MG63 (cell line): ENCODE measurements around the gene LAMTOR2. TPM values are rescaled to one million over a fixed set of nuclear protein-coding genes. Genes with fewer than 3 reads are reported as not detected.
"Not testable (repeated sequence)": the region's sequence is repeated elsewhere in the genome, so short reads cannot be mapped to it uniquely, and the experiment has no call there.

ENCODE experiments used
- DNase-seq: peaks from one replicate; pipeline ENCODE4 v3.0.0-alpha.2; 2020
- H3K27me3 ChIP-seq: fragments of 250-450 bp; sonication (Bioruptor Pico); 2 replicates; pipeline ENCODE4 v1.5.1; 2020; ENCODE audit warnings: mild to moderate bottlenecking, moderate library complexity
- H3K36me3 ChIP-seq: fragments of 250-450 bp; sonication (Bioruptor Pico); 2 replicates; pipeline ENCODE4 v1.5.1; 2020; ENCODE audit warnings: mild to moderate bottlenecking, moderate library complexity
- H3K4me3 ChIP-seq: fragments of 250-450 bp; sonication (Bioruptor Pico); 2 replicates; pipeline ENCODE4 v1.5.1; 2020; ENCODE audit warnings: mild to moderate bottlenecking, moderate library complexity
- H3K9me3 ChIP-seq: fragments of 250-450 bp; sonication (Bioruptor Pico); 2 replicates; pipeline ENCODE4 v1.5.1; 2020; ENCODE audit warnings: mild to moderate bottlenecking, moderate library complexity
- total RNA-seq: library from RNA; depleted of rRNA; stranded (reverse); fragments of >200 nt; shearing (Covaris generic); gene quantifications from 2 replicates; pipeline ENCODE4 v1.2.3, GENCODE V29; 2014; ENCODE audit warnings: low replicate concordance

Gene LAMTOR2
- total RNA-seq, 1 experiment from 2014 or later, result 16.9 TPM

GRCh38 chr1:156069490-156070455 is 15.2 kb downstream of the LAMTOR2 start:
- no peak overlapping the region for H3K4me3 ChIP-seq
- peak; percentile 18 for DNase-seq
- no peaks in the 10 kb centered on the region for H3K27me3 ChIP-seq
- H3K36me3 ChIP-seq, result no peaks in the 10 kb centered on the region
- no peaks in the 10 kb centered on the region for H3K9me3 ChIP-seq

DNA sequence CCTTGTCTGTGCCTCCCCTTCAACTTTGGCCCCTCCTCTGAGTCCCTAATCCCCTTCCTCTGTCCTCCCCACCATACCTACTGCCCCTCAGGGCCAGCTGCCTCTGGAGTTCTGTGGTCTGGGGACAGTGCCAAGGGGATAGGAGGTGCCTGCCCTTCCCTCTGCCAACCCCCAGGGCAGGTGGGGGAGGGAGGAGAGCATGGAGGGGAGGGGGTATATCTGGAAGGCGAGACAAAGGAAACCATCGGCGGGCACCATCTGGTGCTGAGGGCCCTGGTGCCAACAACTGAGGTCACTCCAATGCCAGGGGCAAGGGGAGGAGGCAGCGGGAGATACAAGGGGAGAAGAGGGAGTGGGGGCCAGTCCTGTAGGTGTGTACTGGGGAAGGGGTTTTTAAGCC is 16.0 kb downstream of the LAMTOR2 start:
- Histone ChIP-seq H3K27me3 (no peaks in the 10 kb centered on the region), H3K4me3 (no peak overlapping the region), H3K9me3 (no peaks in the 10 kb centered on the region), H3K36me3 (peaks cover 4% of the 10 kb centered on the region; the same call in 1 of the 2 replicates)
- DNase-seq, result peak; percentile 37

DNA sequence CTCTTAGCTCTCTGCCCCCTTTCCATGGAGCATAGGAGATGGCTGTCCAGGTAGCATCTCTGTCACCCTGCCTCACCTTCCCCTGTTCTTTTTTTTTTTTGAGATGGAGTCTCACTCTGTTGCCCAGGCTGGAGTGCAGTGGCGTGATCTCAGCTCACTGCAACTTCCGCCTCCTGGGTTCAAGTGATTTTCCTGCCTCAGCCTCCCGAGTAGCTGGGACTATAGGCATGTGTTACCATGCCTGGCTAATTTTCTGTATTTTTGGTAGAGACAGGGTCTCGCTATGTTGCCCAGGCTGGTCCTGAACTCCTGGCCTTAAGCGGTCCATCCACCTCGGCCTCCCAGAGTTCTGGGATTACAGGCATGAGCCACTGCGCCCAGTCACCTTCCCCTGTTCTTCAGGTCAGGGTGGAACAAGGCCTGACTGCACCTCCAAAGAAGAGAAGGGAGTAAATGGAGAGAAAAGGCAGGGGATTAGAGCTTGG is 16.8 kb downstream of the LAMTOR2 start:
- not testable (repeated sequence) for H3K27me3 ChIP-seq, H3K36me3 ChIP-seq, DNase-seq, H3K9me3 ChIP-seq, H3K4me3 ChIP-seq

- H3K9me3 ChIP-seq, result no peaks in the 10 kb centered on the region
- no peak for DNase-seq
- peaks cover 8% of the 10 kb centered on the region; the same call in 1 of the 2 replicates for H3K36me3 ChIP-seq
- no peak overlapping the region for H3K4me3 ChIP-seq
- H3K27me3 ChIP-seq, result no peaks in the 10 kb centered on the region
Measured at GRCh38 chr1:156072251-156072650, 17.7 kb downstream of the LAMTOR2 start.

- Histone ChIP-seq H3K4me3 (no peak overlapping the region), H3K9me3 (no peaks in the 10 kb centered on the region), H3K27me3 (no peaks in the 10 kb centered on the region), H3K36me3 (peaks cover 9% of the 10 kb centered on the region; the same call in 1 of the 2 replicates)
- DNase-seq, result no peak
Measured at GRCh38 chr1:156073110-156073687, 18.6 kb downstream of the LAMTOR2 start.

DNA sequence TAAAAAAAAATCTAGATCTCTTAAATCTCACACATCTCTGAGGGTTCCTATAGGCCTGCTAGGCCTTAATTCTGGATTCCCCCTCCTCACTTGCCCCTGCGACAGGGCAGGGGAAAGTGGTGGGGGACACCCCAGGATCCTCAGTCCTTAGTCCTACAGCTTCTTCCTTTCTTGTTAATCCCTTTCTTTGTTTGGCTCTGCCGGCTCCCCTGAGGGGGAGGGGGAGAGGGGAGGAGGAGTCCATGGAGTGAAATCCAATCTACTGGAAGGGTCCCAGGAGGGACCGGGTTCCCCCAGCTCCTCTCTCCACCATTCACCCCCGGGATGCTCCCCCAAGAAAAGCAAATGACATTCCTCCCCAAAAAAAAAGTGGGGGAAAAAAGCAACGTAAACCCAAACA is 19.2 kb downstream of the LAMTOR2 start:
- Histone ChIP-seq H3K9me3 (no peaks in the 10 kb centered on the region), H3K27me3 (no peaks in the 10 kb centered on the region), H3K4me3 (no peak overlapping the region), H3K36me3 (peaks cover 9% of the 10 kb centered on the region; the same call in 1 of the 2 replicates)
- no peak for DNase-seq

- peaks cover 9% of the 10 kb centered on the region; the same call in 1 of the 2 replicates for H3K36me3 ChIP-seq
- H3K4me3 ChIP-seq, result no peak overlapping the region
- H3K9me3 ChIP-seq, result no peaks in the 10 kb centered on the region
- H3K27me3 ChIP-seq, result no peaks in the 10 kb centered on the region
- no peak for DNase-seq
Measured at GRCh38 chr1:156074661-156075060, 20.1 kb downstream of the LAMTOR2 start.

GRCh38 chr1:156075162-156075561 is 20.6 kb downstream of the LAMTOR2 start:
- H3K9me3 ChIP-seq, result no peaks in the 10 kb centered on the region
- peaks cover 9% of the 10 kb centered on the region; the same call in 1 of the 2 replicates for H3K36me3 ChIP-seq
- no peaks in the 10 kb centered on the region for H3K27me3 ChIP-seq
- no peak overlapping the region for H3K4me3 ChIP-seq
- no peak for DNase-seq

GRCh38 chr1:156075775-156076204 is 21.2 kb downstream of the LAMTOR2 start:
- Histone ChIP-seq H3K27me3 (no peaks in the 10 kb centered on the region), H3K9me3 (no peaks in the 10 kb centered on the region), H3K4me3 (no peak overlapping the region), H3K36me3 (peaks cover 9% of the 10 kb centered on the region; the same call in 1 of the 2 replicates)
- DNase-seq, result no peak

DNA sequence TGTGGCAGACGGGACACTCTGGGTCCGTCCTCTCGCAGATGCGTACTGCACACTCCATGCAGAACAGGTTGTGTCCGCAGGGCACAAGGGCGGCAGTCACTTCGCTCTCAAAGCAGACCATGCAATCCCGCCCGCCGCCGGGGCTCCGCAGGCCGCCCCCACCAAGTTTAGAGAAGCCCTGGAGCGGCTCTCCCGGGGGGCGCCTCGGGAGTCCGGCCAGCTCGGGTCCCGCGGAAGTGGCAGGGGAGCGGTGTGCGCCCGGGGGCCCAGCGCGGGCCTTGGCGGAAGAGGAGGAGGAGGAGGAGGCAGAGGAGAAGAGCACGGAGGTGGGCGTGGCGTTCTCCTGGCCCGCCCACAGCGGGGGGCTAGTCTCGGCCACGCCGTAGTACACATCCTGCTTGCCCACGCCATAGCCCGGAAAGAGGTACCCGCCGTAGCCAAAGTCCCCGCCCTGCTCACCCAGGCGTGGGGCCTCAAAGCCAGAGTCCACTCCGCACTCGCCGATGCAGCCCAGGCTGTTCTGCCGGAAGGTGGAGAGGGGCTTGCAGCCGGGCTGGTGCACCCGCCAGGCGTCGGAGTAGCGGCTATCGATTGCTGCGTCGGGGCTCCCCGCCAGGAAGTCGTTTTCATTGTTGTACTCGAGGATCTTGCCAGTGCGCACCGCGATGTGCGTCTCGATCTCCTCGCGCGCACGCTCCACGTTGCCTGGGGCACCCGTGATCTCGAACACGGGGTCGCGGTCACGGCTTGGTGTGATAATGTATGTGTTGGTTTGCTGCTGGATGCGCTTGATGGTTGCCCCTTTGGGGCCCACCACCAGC is 22.2 kb downstream of the LAMTOR2 start:
- no peak overlapping the region for H3K4me3 ChIP-seq
- no peaks in the 10 kb centered on the region for H3K9me3 ChIP-seq
- no peak for DNase-seq
- H3K27me3 ChIP-seq, result no peaks in the 10 kb centered on the region
- peaks cover 9% of the 10 kb centered on the region; the same call in 1 of the 2 replicates for H3K36me3 ChIP-seq

DNA sequence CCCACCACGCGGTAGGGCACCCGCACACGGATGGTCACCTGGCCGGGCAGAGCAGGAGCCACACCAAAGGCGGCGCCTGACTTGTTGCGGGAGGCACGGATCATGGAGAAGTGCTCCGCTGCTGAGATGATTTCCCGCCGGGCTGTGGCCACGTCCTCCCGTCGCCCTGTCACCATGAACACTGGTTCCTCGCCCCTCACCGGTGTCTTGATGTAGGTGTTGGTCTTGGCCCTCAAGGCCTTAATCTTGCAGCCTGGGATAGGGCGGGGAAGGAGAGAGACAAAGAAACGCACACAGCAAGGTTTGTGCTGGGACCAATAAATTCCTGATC is 22.8 kb downstream of the LAMTOR2 start:
- peaks cover 9% of the 10 kb centered on the region; the same call in 1 of the 2 replicates for H3K36me3 ChIP-seq

GRCh38 chr1:156078728-156079127 is 24.1 kb downstream of the LAMTOR2 start:
- Histone ChIP-seq H3K36me3 (peaks cover 9% of the 10 kb centered on the region; the same call in 1 of the 2 replicates), H3K27me3 (no peaks in the 10 kb centered on the region), H3K4me3 (no peak overlapping the region), H3K9me3 (no peaks in the 10 kb centered on the region)
- DNase-seq, result no peak

More for the DNA sequence above, 22.8 kb downstream of the LAMTOR2 start:
- no peak overlapping the region for H3K4me3 ChIP-seq
- DNase-seq, result no peak
- H3K27me3 ChIP-seq, result no peaks in the 10 kb centered on the region
- H3K9me3 ChIP-seq, result no peaks in the 10 kb centered on the region

GRCh38 chr1:156079762-156080161 is 25.2 kb downstream of the LAMTOR2 start:
- H3K4me3 ChIP-seq, result no peak overlapping the region
- no peak for DNase-seq
- no peaks in the 10 kb centered on the region for H3K27me3 ChIP-seq
- H3K9me3 ChIP-seq, result no peaks in the 10 kb centered on the region
- H3K36me3 ChIP-seq, result peaks cover 9% of the 10 kb centered on the region; the same call in 1 of the 2 replicates

DNA sequence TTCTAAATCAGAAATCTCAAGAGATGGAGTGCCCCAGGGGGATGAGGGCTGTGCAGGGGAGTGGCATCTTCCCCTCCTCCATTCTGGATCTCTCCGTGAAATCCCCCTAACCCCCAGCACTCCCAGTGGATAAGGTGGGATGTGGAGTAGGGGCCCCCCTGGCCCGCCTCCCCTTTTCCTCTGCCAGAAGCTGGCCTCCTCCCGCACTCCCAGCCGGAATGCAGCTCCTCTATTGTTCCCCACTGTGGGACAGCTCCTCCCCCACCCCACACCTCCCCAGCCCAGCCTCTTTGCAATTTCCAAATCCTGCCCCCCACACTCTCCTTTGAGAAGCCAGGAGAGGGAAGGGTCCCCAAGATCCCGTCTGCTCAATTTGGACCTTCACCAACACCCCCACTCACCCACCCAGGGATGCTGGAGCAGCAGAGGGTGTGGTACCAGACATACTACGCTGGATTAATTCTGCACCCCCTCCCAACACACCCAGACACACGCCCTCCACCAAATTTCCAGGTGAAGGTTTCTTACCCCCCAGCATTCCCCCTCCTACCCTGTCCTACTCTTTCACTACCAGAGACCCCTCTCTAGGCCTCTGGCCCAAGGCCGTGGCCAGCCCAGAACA is 25.8 kb downstream of the LAMTOR2 start:
- peak overlapping the region; percentile 68; the same call in 1 of the 2 replicates for H3K4me3 ChIP-seq
- no peak for DNase-seq

DNA sequence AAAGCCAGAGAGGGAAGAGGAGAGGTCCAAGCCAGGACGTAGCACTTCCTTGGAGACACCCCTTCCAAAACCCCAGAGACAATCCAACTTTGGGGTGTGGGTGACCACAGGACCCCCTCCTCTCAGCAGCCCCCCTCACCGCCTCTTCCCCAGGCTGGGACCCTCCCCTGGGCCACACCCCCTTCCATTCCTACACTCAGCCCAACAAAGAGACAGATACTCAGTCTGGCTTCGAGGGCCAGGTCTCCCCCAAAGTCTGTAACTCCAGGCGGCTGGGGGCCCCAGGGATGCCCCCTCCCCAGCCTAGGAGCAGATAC is 26.2 kb downstream of the LAMTOR2 start:
- Histone ChIP-seq H3K4me3 (peak overlapping the region; percentile 68), H3K27me3 (no peaks in the 10 kb centered on the region), H3K36me3 (peaks cover 4% of the 10 kb centered on the region; the same call in 1 of the 2 replicates), H3K9me3 (no peaks in the 10 kb centered on the region)
- DNase-seq, result no peak

More for the DNA sequence above, 25.8 kb downstream of the LAMTOR2 start:
- Histone ChIP-seq H3K9me3 (no peaks in the 10 kb centered on the region), H3K36me3 (peaks cover 6% of the 10 kb centered on the region; the same call in 1 of the 2 replicates), H3K27me3 (no peaks in the 10 kb centered on the region)
